ENCODE measurements around the gene ITPR2.
"Not testable (repeated sequence)": the region's sequence is repeated elsewhere in the genome, so short reads cannot be mapped to it uniquely, and the experiment has no call there.

Gene ITPR2

DNA sequence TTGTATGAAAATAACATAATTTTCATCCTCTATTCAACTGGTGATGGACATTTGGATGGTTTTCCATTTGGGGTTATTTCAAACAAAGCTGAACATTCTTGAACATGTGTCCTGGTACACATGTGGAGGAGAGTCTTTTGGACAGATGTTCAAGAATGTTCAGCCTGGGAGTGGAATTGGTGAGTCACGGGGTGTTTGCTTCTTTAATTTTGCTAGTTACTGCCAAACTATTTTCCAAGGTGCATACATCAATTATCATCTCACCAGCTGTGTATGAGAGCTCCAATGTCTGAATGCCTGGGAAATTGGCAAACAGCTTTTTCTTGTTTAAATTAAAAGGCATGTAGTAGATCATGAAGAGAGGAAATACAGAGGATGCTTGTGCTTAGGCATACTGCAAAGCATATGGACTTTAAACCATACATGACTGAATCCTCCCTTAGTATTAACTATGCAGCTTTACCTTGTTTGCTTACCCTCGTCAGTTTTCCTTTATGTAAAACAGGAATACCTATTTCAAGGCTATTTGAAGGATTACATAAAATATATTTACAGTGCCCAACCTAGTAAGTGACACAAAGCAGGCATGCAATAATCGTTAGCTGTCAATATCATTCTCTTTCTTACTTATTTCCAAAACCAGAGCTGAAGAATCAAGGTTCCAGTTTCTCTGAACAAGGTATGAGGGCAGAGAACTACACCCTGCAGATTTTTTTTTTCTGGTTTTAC is 152.1 kb downstream of the ITPR2 start:
- no peak for DNase-seq (ENCODE audit: low read depth in 1 of 2, low spot score in 1 of 2)

DNA sequence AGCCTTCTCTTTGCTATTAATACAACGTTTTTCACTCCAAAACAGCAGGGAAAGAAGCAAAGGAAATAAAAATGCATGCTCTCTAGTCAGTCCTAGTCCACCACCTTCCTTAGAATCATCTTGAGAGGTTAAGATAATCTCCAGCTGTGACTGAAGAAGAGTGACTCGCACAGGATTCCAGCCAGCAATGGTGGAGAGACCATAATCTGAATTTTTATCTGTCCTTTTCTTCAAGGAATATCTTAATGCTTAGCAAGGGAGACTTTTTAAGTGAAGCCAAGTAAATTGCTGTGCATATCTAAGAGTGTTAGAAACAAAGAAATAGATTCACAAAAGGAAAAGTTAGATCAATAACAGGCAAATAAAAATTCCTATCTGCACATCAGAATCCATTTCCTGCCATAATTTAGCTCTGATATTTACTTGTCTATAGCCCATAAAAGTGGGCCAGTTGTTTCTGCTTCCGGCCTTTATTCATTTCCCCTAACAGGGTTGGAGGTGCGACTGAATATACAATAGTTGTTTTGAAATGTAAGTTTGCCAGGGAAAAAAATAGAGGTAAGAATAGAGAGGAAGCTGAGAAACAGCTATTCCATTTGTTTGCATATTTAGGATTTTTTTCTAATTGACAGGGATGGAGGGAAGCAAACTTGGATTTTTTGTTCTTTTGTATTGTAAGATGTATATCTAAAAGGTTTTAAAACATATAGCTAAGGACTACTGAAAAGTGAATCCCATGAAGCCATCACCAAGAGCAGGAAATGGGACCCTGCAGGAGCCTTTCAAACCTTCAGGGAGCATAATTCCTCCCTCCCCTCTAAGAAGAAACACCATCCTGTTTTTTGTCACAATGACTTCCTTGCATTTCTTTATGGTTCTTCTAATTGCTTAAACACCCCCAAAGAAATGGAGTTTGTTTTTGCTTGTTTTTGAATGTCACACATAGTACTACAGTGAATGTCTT is 154.0 kb downstream of the ITPR2 start:
- no peak for DNase-seq (ENCODE audit: low read depth in 1 of 2, low spot score in 1 of 2)

DNA sequence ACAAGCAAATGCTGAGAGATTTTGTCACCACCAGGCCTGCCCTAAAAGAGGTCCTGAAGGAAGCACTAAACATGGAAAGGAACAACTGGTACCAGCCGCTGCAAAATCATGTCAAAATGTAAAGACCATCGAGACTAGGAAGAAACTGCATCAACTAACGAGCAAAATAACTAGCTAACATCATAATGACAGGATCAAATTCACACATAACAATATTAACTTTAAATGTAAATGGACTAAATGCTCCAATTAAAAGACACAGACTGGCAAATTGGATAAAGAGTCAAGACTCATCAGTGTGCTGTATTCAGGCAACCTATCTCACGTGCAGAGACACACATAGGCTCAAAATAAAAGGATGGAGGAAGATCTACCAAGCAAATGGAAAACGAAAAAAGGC is 161.5 kb downstream of the ITPR2 start:
- not testable (repeated sequence) for DNase-seq (ENCODE audit: low read depth in 1 of 2, low spot score in 1 of 2)

DNA sequence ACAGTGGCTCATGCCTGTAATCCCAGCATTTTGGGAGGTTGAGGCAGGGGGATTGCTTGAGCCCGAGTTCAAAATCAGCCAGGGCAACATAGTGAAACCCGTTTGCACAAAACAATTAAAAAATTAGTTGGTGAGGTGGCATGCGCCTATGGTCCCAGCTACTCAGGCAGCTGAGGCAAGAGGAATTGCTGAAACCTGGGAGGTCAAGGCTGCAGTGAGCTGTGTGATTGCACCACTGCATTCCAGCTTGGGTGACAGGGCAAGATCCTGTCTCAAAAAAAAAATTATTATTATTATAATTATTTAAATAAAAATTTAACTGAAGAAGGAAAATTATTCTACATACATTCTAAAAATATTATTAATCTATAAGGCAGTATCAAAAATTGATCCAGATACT is 164.1 kb downstream of the ITPR2 start:
- no peak for DNase-seq (ENCODE audit: low read depth in 1 of 2, low spot score in 1 of 2)

DNA sequence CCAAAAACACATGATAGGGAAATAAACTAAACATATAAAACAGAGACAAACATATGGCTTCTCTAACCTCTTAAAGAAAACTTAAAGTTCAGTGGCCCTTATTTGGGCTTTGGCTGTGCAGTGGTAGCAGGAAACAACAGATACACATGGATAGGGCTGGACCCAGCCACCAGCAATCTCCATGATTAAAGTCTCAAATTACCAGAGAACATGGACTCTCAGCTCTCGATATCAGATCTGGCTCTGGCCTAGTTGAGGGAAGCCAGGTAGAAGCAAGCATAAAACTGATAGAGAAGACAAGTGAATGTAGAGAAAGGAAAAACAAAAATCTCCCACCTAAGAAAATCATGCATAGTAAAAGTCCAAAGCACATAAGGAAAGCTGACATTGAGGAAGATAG is 164.8 kb downstream of the ITPR2 start:
- DNase-seq (ENCODE audit: low read depth in 1 of 2, low spot score in 1 of 2), result no peak

DNA sequence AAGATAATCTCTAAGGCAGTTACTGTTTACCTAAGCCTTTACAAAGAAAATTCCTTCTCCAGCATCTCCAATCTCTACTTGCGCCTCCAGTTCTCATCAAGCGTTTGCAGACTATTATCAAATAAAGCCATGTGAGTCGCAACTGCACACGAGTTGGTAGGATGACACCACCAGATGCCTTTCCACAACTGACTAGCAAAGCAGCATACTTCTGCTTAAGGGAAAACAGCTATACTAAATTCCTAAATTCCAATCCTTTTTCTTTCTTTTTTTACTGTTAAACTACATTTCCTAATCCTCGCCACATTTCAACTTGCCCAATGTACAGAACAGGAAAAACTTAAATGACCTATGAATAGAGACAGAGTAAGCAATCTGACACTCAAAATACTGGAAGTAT is 166.7 kb downstream of the ITPR2 start:
- DNase-seq (ENCODE audit: low read depth in 1 of 2, low spot score in 1 of 2), result no peak

DNA sequence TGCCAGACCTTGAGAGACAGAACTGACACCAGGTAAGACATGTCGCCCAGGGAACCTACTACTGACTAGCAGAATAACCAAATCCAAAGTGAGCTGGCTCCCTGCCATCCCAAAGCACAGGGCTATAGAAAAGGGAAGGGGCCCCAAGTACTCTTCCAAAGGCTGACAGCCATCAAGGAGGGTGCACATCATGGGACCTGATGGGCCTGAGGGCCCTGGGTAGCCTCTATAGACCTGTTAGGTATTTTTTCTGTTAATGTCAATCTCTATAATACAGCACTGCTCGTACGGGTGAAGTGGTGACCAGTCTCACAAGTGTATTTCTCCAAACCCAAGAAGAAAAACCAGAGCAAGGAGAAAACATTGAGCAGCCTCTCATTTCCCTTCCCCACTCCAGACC is 171.6 kb downstream of the ITPR2 start:
- DNase-seq (ENCODE audit: low read depth in 1 of 2, low spot score in 1 of 2), result no peak

DNA sequence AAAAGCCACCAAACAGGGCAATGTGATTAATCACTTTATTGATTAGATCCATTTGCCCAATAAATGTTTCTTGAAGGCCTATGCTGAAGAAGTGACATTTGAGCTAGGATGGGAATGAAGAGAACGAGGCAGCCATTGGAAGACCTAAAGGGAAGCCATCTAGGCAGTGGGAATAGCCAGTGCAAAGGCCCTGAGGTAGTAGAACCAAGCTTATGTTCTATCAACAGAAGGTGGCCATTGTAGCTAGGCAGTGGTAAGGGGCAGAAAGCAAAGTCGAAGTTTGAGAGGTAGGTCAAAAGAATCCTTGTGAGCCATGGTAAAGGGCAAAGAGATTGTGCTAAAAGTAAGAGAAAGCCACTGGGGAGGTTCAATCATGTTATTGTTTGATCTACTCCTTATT is 173.1 kb downstream of the ITPR2 start:
- DNase-seq (ENCODE audit: low read depth in 1 of 2, low spot score in 1 of 2), result no peak

DNA sequence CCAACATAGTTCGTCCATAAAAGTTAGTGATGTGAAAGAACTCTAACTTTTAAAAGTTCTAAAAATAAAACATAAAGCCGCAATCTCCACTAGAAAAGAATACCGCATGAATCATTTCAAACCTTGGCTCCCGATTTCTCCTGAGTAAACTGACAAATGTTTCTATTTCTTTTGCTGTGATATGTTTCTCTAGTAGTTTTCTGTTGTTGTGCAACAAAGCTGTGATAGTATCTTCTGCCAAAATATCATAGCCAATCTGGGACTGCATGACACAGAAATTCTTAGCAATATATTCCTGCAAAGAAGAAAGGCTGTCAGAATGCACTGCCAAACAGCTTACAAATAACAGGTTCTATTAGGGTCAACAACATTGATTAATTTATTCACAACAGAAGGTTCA is 174.0 kb downstream of the ITPR2 start:
- no peak for DNase-seq (ENCODE audit: low read depth in 1 of 2, low spot score in 1 of 2)

DNA sequence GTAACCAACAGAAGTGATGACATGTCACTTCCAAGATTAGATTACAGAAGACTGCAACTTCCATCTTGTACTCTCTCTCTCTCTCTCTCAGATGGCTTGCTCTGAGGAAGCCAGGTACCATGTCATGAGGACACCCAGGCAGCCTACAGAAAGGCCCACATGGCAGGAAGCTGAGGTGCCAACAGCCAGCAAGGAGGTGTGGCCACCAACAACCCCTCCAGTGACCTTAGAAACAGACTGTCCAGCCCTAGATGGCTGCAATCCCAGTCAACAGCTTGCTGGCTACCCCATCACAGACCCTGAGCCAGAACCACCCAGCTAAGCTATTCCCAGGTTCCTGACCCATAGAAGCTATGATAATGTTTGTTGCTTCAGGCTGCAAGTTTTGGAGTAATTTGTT is 178.4 kb downstream of the ITPR2 start:
- DNase-seq (ENCODE audit: low read depth in 1 of 2, low spot score in 1 of 2), result no peak

DNA sequence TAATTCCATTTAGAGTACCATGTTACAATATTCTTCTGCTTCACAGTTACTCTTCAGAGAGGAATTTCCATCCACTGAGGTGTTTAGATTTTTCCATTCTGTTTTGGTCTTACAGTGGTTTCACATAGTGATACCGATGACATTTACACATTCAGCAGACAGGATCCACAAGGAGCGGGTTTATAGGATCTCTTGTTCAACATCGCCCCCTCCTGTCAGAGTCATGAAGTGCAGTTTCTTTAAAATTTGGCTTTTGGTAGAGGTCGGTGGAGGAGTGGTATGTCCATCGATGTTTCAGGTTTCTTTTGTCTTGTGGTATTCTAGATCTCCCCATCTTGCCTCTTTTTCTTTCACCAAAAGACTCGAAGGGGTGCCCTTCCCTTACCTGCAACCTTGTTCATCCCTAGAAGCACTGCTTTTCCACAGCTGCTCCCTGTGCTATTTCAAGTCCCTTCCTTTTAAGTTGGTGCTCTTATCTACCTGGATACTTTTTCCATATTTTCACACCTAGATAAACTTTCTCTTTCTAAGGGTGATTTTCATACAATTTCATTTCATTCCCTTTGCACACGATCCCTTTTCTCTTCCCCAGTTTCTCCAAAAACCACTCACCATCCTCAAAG is 181.3 kb downstream of the ITPR2 start:
- no peak for DNase-seq (ENCODE audit: low read depth in 1 of 2, low spot score in 1 of 2)

DNA sequence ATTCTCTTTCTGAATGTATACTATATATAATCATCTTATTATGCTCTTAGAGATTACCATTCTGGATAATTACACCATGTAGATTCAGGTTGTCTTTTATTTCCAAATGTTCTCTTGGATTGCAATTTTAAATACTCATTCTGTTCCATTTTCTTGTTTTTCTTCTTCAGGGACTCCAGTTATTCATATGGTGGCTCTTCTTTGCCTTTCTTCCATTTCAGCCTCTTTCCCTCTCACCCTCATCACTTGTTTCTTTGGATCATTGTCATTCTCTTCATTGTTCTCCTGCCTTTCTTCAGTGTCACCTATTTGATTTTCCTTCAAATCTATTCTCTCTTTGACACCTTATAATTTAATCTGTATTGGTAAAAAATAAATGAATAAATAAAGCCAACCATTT is 182.0 kb downstream of the ITPR2 start:
- no peak for DNase-seq (ENCODE audit: low read depth in 1 of 2, low spot score in 1 of 2)

DNA sequence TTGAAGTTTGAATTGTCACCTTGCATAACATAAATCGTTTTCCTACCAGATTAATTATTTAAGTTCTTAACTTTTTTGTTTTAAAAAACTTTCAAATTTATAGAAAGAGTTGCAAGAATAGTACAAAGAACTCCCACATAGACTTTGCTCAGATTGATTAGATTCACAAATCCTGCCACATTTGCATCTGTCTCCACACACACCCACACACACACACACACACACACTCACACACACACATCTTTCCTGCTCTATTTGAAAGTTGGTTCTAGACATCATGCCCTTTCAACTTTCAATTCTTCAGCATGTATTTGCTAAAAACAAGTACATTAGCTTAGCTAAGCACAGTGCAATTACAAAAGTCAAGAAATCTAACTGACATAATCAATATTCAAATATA is 184.0 kb downstream of the ITPR2 start:
- DNase-seq (ENCODE audit: low read depth in 1 of 2, low spot score in 1 of 2), result no peak

DNA sequence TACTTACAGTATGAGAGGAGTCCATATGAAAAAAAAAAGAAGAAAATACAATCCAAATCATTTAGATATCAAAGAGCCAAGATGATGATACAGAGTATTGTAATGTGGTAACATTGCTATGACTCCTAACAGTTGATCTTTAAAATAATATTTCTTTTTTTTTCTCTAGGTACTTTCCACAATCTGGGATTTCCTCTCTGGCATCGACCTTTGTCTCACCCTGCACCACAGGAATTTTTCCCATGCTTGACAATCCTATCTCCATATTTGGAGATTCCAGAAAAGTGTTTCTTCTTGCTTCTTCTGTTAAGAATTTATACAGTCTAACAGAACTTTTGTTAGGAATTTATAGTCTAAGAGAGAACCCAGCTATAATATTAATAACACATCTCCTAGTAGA is 184.4 kb downstream of the ITPR2 start:
- no peak for DNase-seq (ENCODE audit: low read depth in 1 of 2, low spot score in 1 of 2)

DNA sequence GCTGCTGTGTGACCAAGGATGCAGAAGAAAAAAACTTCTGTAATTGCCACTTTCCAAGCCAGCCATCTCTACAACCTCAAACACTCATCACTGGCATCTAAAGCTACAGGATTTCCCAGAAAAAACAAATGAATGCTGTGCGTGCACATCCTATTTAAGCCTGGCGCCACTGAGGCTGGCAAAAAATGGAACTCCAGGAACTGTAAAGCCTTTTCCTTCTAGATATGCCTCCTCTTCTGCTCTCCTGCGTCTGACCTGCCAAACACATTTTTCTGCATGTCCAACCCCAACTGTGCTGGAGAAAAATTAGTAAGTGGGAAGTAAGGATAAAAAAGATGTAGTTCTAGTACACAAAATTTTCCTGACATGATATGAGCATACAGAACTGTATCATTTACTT is 184.9 kb downstream of the ITPR2 start:
- DNase-seq (ENCODE audit: low read depth in 1 of 2, low spot score in 1 of 2), result no peak

DNA sequence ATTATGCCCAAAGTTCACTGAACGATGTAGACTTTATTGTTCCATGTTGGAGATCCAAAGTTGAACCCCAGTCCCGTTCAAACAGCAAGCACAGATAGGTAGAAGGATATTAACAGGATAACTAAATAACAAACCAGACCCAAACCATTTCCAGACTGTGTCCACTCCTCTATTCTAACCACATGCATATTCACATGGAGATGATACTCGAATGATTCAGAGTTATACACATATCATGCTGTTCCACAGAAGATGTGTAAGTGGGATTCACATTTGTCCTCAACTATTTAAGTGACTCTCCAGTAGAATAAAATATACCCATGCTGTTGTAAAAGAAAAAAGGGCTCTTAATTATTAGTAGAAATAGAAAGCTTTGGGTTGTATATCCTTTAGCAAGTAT is 185.9 kb downstream of the ITPR2 start:
- no peak for DNase-seq (ENCODE audit: low read depth in 1 of 2, low spot score in 1 of 2)

DNA sequence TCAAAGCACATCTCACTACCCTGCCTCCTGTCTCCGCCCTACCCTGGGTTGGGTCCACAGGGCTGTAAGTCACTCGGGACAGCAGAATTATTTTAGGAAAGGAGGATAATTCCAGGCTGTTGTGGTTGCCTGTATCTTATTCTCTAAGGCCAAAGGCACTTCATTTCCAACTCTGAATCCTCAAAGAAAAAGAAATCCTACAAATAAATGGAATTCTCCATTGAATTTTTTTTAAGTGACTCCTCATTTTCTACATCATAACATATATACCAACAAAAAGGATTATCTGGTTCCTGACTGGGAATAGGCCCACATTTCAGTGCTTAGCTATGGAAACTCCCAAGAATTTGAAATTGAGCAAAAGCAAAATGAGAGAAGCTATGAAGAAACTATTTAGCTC is 186.4 kb downstream of the ITPR2 start:
- no peak for DNase-seq (ENCODE audit: low read depth in 1 of 2, low spot score in 1 of 2)

DNA sequence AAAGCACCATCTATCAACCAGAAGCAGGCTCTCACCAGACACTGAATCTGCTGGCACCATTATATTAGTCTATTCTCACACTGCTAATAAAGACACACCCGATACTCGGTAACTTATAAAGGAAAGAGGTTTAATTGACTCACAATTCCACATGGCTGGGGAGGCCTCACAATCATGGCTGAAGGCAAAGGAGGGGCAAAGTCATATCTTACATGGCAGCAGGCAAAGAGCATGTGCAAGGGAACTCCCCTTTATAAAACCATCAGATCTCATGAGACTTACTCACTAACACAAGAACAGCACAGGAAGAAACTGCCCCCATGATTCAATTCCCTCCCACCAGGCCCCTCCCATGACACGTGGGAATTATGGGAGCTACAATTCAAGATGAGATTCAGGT is 188.6 kb downstream of the ITPR2 start:
- DNase-seq (ENCODE audit: low read depth in 1 of 2, low spot score in 1 of 2), result not testable (repeated sequence)

DNA sequence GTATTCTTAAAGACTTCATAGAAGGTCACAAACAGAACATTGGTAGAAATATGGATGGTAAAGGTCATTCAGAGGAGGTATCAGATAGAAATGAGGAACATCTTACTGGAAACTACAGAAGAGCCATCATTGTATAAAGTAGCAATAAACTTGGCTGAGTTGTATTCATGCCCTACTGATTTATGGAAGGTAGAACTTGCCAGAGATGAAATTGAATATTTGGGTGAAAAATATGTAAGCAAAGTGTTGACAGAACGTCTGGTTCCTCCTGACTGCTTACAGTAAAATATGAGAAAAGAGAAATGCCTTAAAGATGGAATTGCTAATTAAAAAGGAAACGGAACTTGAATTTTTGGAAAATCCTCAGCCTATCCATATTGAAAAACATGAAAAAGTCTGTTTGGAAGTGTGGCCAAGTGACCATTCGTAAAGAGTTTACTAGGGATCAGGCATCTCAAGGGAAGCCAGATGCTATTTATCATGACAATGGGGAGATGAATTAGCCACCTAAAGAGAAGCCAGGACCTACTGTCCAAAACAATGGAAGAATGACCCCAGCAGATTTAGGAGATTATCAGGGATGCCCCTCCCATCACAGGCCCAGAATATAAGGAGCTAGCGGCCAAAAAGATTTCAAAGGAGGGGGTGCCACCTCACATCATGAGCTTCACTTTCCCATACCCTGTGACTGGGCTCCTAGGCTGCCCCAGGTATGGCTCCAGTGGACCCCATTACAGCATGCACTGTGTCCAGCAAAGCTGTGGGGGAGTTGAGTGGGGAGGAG is 189.3 kb downstream of the ITPR2 start:
- no peak for DNase-seq (ENCODE audit: low read depth in 1 of 2, low spot score in 1 of 2)

DNA sequence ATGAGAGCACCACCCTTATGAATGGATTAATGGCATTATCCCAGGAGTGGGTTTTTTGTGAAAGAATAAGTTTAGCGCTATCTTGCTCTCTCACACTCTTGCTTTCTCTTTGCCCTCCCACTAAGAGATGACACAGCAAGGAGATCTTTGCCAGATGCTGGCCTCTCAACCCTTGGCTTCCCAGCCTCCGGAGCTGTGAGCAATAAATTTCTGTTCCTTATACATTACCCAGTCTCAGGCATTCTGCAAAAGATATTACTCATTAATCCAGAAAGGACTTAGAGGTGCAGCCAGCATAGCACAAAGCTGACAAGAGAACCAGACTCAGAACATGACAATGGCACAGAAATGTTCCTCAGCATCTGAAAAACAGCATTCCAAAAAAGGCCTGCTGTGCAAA is 190.6 kb downstream of the ITPR2 start:
- no peak for DNase-seq (ENCODE audit: low read depth in 1 of 2, low spot score in 1 of 2)

DNA sequence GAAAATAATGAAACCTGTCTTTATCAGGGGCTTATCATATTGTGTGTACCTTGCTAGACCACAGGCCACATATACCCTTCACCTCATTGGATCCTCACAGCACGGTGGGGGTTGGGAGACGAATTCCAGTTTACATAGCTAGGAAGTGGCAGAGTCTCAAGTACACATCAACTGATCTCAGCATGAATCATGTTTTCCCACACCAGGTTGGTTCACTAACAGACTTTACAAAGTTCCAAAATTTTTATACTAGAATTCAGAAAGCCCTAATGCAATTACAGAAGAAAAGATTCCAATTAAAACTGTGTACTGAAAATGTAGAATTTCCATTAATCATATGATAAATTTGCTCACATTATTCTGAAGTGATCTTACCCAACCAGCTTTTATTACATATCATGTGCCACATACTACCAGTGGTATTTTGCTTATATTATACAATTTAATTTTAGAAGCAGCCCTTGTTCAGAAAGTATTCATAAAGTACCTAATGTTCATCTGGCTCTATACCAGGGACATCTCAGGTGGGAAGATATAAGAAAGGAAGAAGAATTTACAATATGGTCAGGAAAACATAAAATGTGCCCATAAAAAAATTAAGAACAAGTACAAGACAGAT is 196.2 kb downstream of the ITPR2 start:
- no peak for DNase-seq (ENCODE audit: low read depth in 1 of 2, low spot score in 1 of 2)

All from activated T-helper 1 cell treated with anti-CD3 and anti-CD28 coated beads, Interleukin-2, amount 50 U/mL, for 16 hours (primary cell).